H1 (cell line): ENCODE measurements around the gene PLA2G1B. TPM values are rescaled to one million over a fixed set of nuclear protein-coding genes. Genes with fewer than 3 reads are reported as not detected.

Experiments
- CTCF ChIA-PET: fragments of 300-600 bp; sonication (Branson Sonifier 250); formaldehyde crosslinking; loops from one replicate; lab custom pipeline; 2021; ENCODE audit not compliant: partially characterized antibody; lab: Charles Lee
- POLR2A ChIA-PET: fragments of 300-600 bp; sonication (Branson Sonifier 250); formaldehyde crosslinking; loops from one replicate; lab custom pipeline; 2021; ENCODE audit warnings: inconsistent platforms; ENCODE audit not compliant: partially characterized antibody; lab: Charles Lee
- DNase-seq, 2 experiments: peaks; one replicate each; pipeline versions ENCODE4 v3.0.0 to v3.0.0-alpha.2; 2010 to 2022; ENCODE audit warnings: low spot score in 2 of 2, low read depth in 1 of 2, mixed read lengths in 1 of 2
- FAIRE-seq: peaks from 2 replicates; lab custom pipeline; 2011; peaks lifted over from hg19 to GRCh38; lab: Jason Lieb, UNC
- H2AFZ ChIP-seq: 2 replicates; pipeline ENCODE4 v1.8.1; 2012; ENCODE audit warnings: low read length, inconsistent platforms
- H2AK5ac ChIP-seq: 2 replicates; pipeline ENCODE4 v1.6.1; 2013; ENCODE audit warnings: low read depth, low read length
- H2BK120ac ChIP-seq: replicated peaks from 2 replicates; pipeline ENCODE3; 2013; ENCODE audit warnings: low read depth, low read length, inconsistent platforms
- H2BK12ac ChIP-seq: 2 replicates; pipeline ENCODE4 v1.6.1; 2013; ENCODE audit warnings: low read depth, low read length
- H2BK15ac ChIP-seq: 2 replicates; pipeline ENCODE4 v1.6.1; 2013; ENCODE audit warnings: low read length
- H2BK20ac ChIP-seq: 2 replicates; pipeline ENCODE4 v1.6.1; 2013; ENCODE audit warnings: low read length
- H2BK5ac ChIP-seq: 2 replicates; pipeline ENCODE4 v1.6.1; 2013; ENCODE audit warnings: low read depth, low read length
- H3K14ac ChIP-seq: 2 replicates; pipeline ENCODE4 v1.6.1; 2013; ENCODE audit warnings: inconsistent platforms; ENCODE audit not compliant: insufficient read length
- H3K18ac ChIP-seq: 2 replicates; pipeline ENCODE4 v1.6.1; 2013; ENCODE audit warnings: low read length; ENCODE audit errors: extremely low read depth
- H3K23ac ChIP-seq: 2 replicates; pipeline ENCODE4 v1.6.1; 2013; ENCODE audit warnings: inconsistent platforms; ENCODE audit not compliant: insufficient read length
- H3K23me2 ChIP-seq: 2 replicates; pipeline ENCODE4 v1.6.1; 2013; ENCODE audit warnings: low read depth, low read length
- H3K27ac ChIP-seq: 2 replicates; pipeline ENCODE4 v1.6.1; 2011; ENCODE audit warnings: low read depth, low read length, inconsistent platforms
- H3K27me3 ChIP-seq, 4 experiments: replicated peaks in 1 of 4; 1 replicate in 1 of 4; 2 replicates in 3 of 4; pipeline versions ENCODE4 v1.6.1 to v1.8.1; 2011 to 2013; ENCODE audit warnings: low read length in 3 of 4, mild to moderate bottlenecking in 3 of 4, inconsistent platforms in 2 of 4, mixed read lengths in 2 of 4, moderate library complexity in 1 of 4; ENCODE audit not compliant: control insufficient read depth in 3 of 4, insufficient read depth in 3 of 4; ENCODE audit errors: extremely low read depth in 1 of 4
- H3K36me3 ChIP-seq, 4 experiments: 2 replicates each; pipeline versions ENCODE4 v1.6.1 to v1.8.1; 2011 to 2013; ENCODE audit warnings: mild to moderate bottlenecking in 4 of 4, low read length in 3 of 4, moderate library complexity in 2 of 4, control low read depth in 1 of 4, inconsistent platforms in 1 of 4; ENCODE audit not compliant: insufficient read depth in 4 of 4, control insufficient read depth in 2 of 4
- H3K4ac ChIP-seq: replicated peaks from 2 replicates; pipeline ENCODE3; 2013; ENCODE audit warnings: low read length, low read depth, mixed read lengths, inconsistent platforms; ENCODE audit not compliant: insufficient read length
- H3K4me1 ChIP-seq, 4 experiments: replicated peaks in 1 of 4; 1 replicate in 1 of 4; 2 replicates in 3 of 4; pipeline versions ENCODE4 v1.6.1 to v1.8.1; 2011 to 2013; ENCODE audit warnings: low read length in 3 of 4, inconsistent platforms in 2 of 4, mixed read lengths in 1 of 4; ENCODE audit not compliant: insufficient read depth in 4 of 4, control insufficient read depth in 3 of 4
- H3K4me2 ChIP-seq, 2 experiments: 2 replicates each; pipeline versions ENCODE4 v1.6.1 to v1.8.1; 2011 to 2013; ENCODE audit warnings: low read depth in 2 of 2, low read length in 2 of 2, control low read depth in 1 of 2, inconsistent platforms in 1 of 2, mild to moderate bottlenecking in 1 of 2; ENCODE audit not compliant: insufficient read depth in 1 of 2
- H3K4me3 ChIP-seq, 4 experiments: fragments of 200-600, 300-600 bp in 1 of 4; sonication (generic), shearing (Covaris generic), sonication (Bioruptor Twin) in 1 of 4; 2 replicates each; pipeline versions ENCODE4 v1.5.1 to v1.8.1; 2011 to 2016; ENCODE audit warnings: low read length in 4 of 4, low read depth in 3 of 4, control low read depth in 2 of 4, inconsistent platforms in 2 of 4, mild to moderate bottlenecking in 2 of 4, mixed read lengths in 1 of 4, moderate library complexity in 1 of 4; ENCODE audit not compliant: insufficient read depth in 2 of 4; ENCODE audit errors: extremely low read depth in 1 of 4
- H3K56ac ChIP-seq: replicated peaks from 2 replicates; pipeline ENCODE3; 2013; ENCODE audit warnings: low read depth, mild to moderate bottlenecking, mixed read lengths, low read length, inconsistent platforms; ENCODE audit not compliant: insufficient read length
- H3K79me1 ChIP-seq: 2 replicates; pipeline ENCODE4 v1.6.1; 2013; ENCODE audit warnings: low read depth, low read length, control low read depth
- H3K79me2 ChIP-seq, 2 experiments: 2 replicates each; pipeline versions ENCODE4 v1.6.1 to v1.8.1; 2012 to 2013; ENCODE audit warnings: low read length in 2 of 2, mild to moderate bottlenecking in 2 of 2, inconsistent platforms in 1 of 2; ENCODE audit not compliant: insufficient read depth in 2 of 2, control insufficient read depth in 1 of 2
- H3K9ac ChIP-seq, 4 experiments: replicated peaks in 1 of 4; 1 replicate in 1 of 4; 2 replicates in 3 of 4; pipeline versions ENCODE4 v1.6.1 to v1.8.1; 2011 to 2013; ENCODE audit warnings: low read depth in 3 of 4, low read length in 3 of 4, control low read depth in 2 of 4, mild to moderate bottlenecking in 2 of 4, moderate library complexity in 2 of 4, inconsistent platforms in 1 of 4; ENCODE audit errors: extremely low read depth in 1 of 4
- H3K9me3 ChIP-seq, 2 experiments: 2 replicates each; pipeline versions ENCODE4 v1.6.1 to v1.8.1; 2012 to 2013; ENCODE audit warnings: mild to moderate bottlenecking in 2 of 2, moderate library complexity in 2 of 2, control low read depth in 1 of 2, inconsistent platforms in 1 of 2, low read depth in 1 of 2, low read length in 1 of 2, mixed read lengths in 1 of 2; ENCODE audit not compliant: insufficient read depth in 2 of 2
- H4K20me1 ChIP-seq, 2 experiments: replicated peaks in 1 of 2; 2 replicates each; pipeline versions ENCODE3 to v1.8.1; 2011 to 2013; ENCODE audit warnings: inconsistent platforms in 2 of 2, low read length in 2 of 2, mild to moderate bottlenecking in 1 of 2; ENCODE audit not compliant: insufficient read depth in 2 of 2, control insufficient read depth in 1 of 2
- H4K5ac ChIP-seq: 2 replicates; pipeline ENCODE4 v1.6.1; 2013; ENCODE audit warnings: low read length, low read depth, mixed read lengths, inconsistent platforms; ENCODE audit not compliant: insufficient read length
- H4K8ac ChIP-seq: 2 replicates; pipeline ENCODE4 v1.8.0; 2013; ENCODE audit warnings: mild to moderate bottlenecking, moderate library complexity, low read length, inconsistent platforms; ENCODE audit not compliant: insufficient read depth; ENCODE audit errors: extremely low read depth
- H4K91ac ChIP-seq: replicated peaks from 2 replicates; pipeline ENCODE3; 2013; ENCODE audit warnings: low read length, mixed read lengths, inconsistent platforms; ENCODE audit not compliant: insufficient read length
- BACH1 ChIP-seq: IDR thresholded peaks from 2 replicates; pipeline ENCODE4 v1.6.1; 2012; ENCODE audit warnings: low read length, improper control_type of control experiment
- BCL11A ChIP-seq, 2 experiments: IDR thresholded peaks; one replicate each; pipeline ENCODE4 v1.6.1; 2011; ENCODE audit warnings: low read depth in 2 of 2, low read length in 2 of 2, mild to moderate bottlenecking in 2 of 2
- CBX5 ChIP-seq: fragments of 300-800, 300-1000 bp; sonication (generic); IDR thresholded peaks from 2 replicates; pipeline ENCODE4 v1.7.1; 2016; ENCODE audit warnings: antibody characterized with exemption, low read length, low read depth
- CHD2 ChIP-seq: IDR thresholded peaks from 2 replicates; pipeline ENCODE4 v1.6.1; 2012; ENCODE audit warnings: low read length, improper control_type of control experiment
- EGR1 ChIP-seq: IDR thresholded peaks from 2 replicates; pipeline ENCODE4 v1.6.1; 2011; ENCODE audit warnings: low read depth, low read length, borderline replicate concordance
- EP300 ChIP-seq, 2 experiments: IDR thresholded peaks; 1 replicate in 1 of 2; 2 replicates in 1 of 2; pipeline ENCODE4 v1.6.1; 2011 to 2012; ENCODE audit warnings: low read depth in 2 of 2, low read length in 2 of 2, mild to moderate bottlenecking in 2 of 2, borderline replicate concordance in 1 of 2, inconsistent platforms in 1 of 2, moderate library complexity in 1 of 2
- GTF2F1 ChIP-seq: IDR thresholded peaks from 2 replicates; pipeline ENCODE4 v1.6.1; 2012; ENCODE audit warnings: low read depth, low read length, improper control_type of control experiment, borderline replicate concordance
- HDAC6 ChIP-seq: IDR thresholded peaks from one replicate; pipeline ENCODE4 v1.7.1; 2012; ENCODE audit warnings: low read depth, mild to moderate bottlenecking, inconsistent platforms, low read length, moderate library complexity
- NANOG ChIP-seq: IDR thresholded peaks from 2 replicates; pipeline ENCODE4 v1.6.1; 2011; ENCODE audit warnings: low read length, low read depth, mild to moderate bottlenecking, inconsistent platforms; ENCODE audit not compliant: insufficient read depth, poor library complexity, severe bottlenecking
- NRF1 ChIP-seq: IDR thresholded peaks from 2 replicates; pipeline ENCODE4 v1.6.1; 2011; ENCODE audit warnings: mild to moderate bottlenecking, low read depth, low read length, improper control_type of control experiment
- SIRT6 ChIP-seq: IDR thresholded peaks from one replicate; pipeline ENCODE4 v1.7.1; 2012; ENCODE audit warnings: low read length, inconsistent platforms
- SP1 ChIP-seq: IDR thresholded peaks from 2 replicates; pipeline ENCODE4 v1.6.1; 2011; ENCODE audit warnings: low read depth, low read length
- SRF ChIP-seq: IDR thresholded peaks from 2 replicates; pipeline ENCODE4 v1.6.1; 2011; ENCODE audit warnings: mild to moderate bottlenecking, low read depth, low read length, moderate library complexity
- TAF1 ChIP-seq: IDR thresholded peaks from 2 replicates; pipeline ENCODE4 v1.6.1; 2011; ENCODE audit warnings: mild to moderate bottlenecking, low read depth, low read length
- whole genome bisulfite sequencing, 2 experiments: shearing (Covaris generic) in 1 of 2; methylation state at CpG; one replicate each; pipeline versions ENCODE4 v1.1.6 to v1.1.7; 2013 to 2015; ENCODE audit warnings: low lambda C conversion rate in 2 of 2, mixed read lengths in 2 of 2, inconsistent platforms in 1 of 2, low coverage in 1 of 2, missing lambda C conversion rate in 1 of 2; ENCODE audit not compliant: insufficient replicate concordance in 2 of 2, insufficient coverage in 1 of 2, insufficient read length in 1 of 2; ENCODE audit errors: extremely low coverage in 1 of 2, missing lambda C conversion rate in 1 of 2; 5-methylcytosine and 5-hydroxymethylcytosine counted together
- polyA plus RNA-seq, 7 experiments: library from polyadenylated mRNA; depleted of rRNA in 3 of 7; stranded (reverse) in 5 of 7; unstranded in 2 of 7; fragments of >200 nt in 5 of 7; fragments of 200-250 nt in 2 of 7; gene quantifications; 1 replicate in 5 of 7; 2 replicates in 1 of 7; 4 replicates in 1 of 7; pipeline versions ENCODE4 v1.2.1 to v1.2.3, GENCODE V29; 2011 to 2013; ENCODE audit warnings: missing spikeins in 2 of 7, mixed read lengths in 2 of 7
- total RNA-seq: library from RNA; stranded (reverse); fragmentation: NEBNext Ultra II Directional; extraction: Animal tissue kit (Norgen Biotek cat#: 25700); gene quantifications from 2 replicates; pipeline ENCODE4 v1.2.1, GENCODE V29; 2021

Gene PLA2G1B
- total and polyA plus RNA-seq, 2 of the 8 experiments (the other 6 are each of a cell fraction or from before 2014, with no cell fraction given): not detected

DNA sequence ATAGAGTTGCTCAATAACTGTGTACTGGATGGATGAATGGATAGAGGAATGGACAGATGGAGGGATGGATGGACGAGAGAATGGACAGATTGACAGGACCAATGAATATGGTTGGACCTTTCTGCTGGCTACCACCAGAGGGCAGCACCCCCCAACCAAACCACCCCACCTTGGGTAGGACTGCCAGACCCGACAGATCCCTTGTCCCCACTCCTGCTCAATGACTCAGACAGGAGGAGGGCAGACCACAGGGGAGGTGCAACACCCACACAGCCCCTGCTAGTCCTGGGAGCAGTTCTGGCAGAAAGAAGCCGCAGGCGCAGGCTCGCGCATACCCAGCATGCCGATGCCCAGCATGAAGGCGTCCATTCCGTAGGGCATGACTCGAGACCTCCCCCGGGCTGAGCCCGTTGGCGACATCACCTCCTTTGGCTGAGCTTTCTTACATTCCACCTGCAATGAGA lies 29.0 kb upstream of the PLA2G1B start:
- no peak overlapping the region for H3K23ac ChIP-seq
- no peak overlapping the region for H2BK5ac ChIP-seq
- H3K79me2 ChIP-seq: peaks cover 0 to 5% of the 10 kb centered on the region in 2 experiments; a peak in 2 of 4 replicates
- H3K36me3 ChIP-seq: peaks cover 26 to 52% (median 40%) of the 10 kb centered on the region in 4 experiments
- H4K91ac ChIP-seq: no peak overlapping the region
- no peak overlapping the region for H3K4me3 ChIP-seq
- H2BK15ac ChIP-seq: no peak overlapping the region
- no peak overlapping the region for H2BK12ac ChIP-seq
- FAIRE-seq (peak; percentile 83), DNase-seq (peak; percentile 80 to 90)
- no peak overlapping the region for H3K27ac ChIP-seq
- ChIA-PET POLR2A (interaction anchor here (0.6 to 9.2 kb wide), 11 partner anchors 11 to 155 kb away, joined by 3 to 78 read pairs (median 4); partner anchors contain the start of genes GATC, MSI1, RPLP0 and TRIAP1), CTCF (interaction anchor here (0.6 to 12.5 kb wide), 36 partner anchors 8 to 129 kb away, joined by 3 to 310 read pairs (median 4); partner anchors contain the start of genes COX6A1, GATC and TRIAP1)
- H4K5ac ChIP-seq: no peak overlapping the region
- no peak overlapping the region for H2BK20ac ChIP-seq
- H3K9me3 ChIP-seq: no peaks in the 10 kb centered on the region
- H4K8ac ChIP-seq: no peak overlapping the region
- H3K56ac ChIP-seq: no peak overlapping the region
- no peak overlapping the region for H3K4ac ChIP-seq
- no peak overlapping the region for H3K18ac ChIP-seq
- 70% methylated on average over 13 of the region's 13 CpGs; no CpG with 5 or more reads in 1 of the 2 experiments for WGBS, 2 experiments
- no peak overlapping the region for H3K4me2 ChIP-seq
- peaks cover 3% of the 10 kb centered on the region; the same call in 1 of the 2 replicates for H3K23me2 ChIP-seq
- H3K79me1 ChIP-seq: no peaks in the 10 kb centered on the region
- no peak overlapping the region for H3K9ac ChIP-seq
- H4K20me1 ChIP-seq: peaks cover 10 to 11% of the 10 kb centered on the region in 2 experiments
- H2AFZ ChIP-seq: no peak overlapping the region
- no peaks in the 10 kb centered on the region for H3K27me3 ChIP-seq
- no peak overlapping the region for H2BK120ac ChIP-seq
- H3K4me1 ChIP-seq: peaks cover 8 to 16% (median 13%) of the 10 kb centered on the region in 4 experiments
- no peak overlapping the region for H3K14ac ChIP-seq
- H2AK5ac ChIP-seq: no peak overlapping the region
- TF ChIP-seq NANOG (no peak), HDAC6 (no peak), NRF1 (no peak), SIRT6 (no peak), CHD2 (peak; percentile 48), CBX5 (no peak), BACH1 (peak; percentile 55; the same call in 1 of the 2 replicates), TAF1 (0 out of 2 replicates have a peak, but pooled peaks have one; percentile 19), SP1 (no peak), SRF (no peak), EGR1 (peak; percentile 33; the same call in 1 of the 2 replicates), GTF2F1 (no peak), EP300 (IDR thresholded peaks at IDR 0.05; ENCODE audit: borderline replicate concordance in 1 of 2, low read depth in 2 of 2, low read length in 2 of 2) (no peak), BCL11A (IDR thresholded peaks at IDR 0.05; ENCODE audit: low read depth in 2 of 2, low read length in 2 of 2) (no peak)
